GM21526 (cell line): ENCODE data around the gene PGAP1.

Experiments
- ATAC-seq: cut with Tn5 transposase; IDR thresholded peaks from one replicate; pipeline ENCODE4 v1.9.1; 2021; ENCODE audit warnings: moderate library complexity; ENCODE audit not compliant: unreplicated experiment, low FRiP score

PGAP1 gene, protein sequence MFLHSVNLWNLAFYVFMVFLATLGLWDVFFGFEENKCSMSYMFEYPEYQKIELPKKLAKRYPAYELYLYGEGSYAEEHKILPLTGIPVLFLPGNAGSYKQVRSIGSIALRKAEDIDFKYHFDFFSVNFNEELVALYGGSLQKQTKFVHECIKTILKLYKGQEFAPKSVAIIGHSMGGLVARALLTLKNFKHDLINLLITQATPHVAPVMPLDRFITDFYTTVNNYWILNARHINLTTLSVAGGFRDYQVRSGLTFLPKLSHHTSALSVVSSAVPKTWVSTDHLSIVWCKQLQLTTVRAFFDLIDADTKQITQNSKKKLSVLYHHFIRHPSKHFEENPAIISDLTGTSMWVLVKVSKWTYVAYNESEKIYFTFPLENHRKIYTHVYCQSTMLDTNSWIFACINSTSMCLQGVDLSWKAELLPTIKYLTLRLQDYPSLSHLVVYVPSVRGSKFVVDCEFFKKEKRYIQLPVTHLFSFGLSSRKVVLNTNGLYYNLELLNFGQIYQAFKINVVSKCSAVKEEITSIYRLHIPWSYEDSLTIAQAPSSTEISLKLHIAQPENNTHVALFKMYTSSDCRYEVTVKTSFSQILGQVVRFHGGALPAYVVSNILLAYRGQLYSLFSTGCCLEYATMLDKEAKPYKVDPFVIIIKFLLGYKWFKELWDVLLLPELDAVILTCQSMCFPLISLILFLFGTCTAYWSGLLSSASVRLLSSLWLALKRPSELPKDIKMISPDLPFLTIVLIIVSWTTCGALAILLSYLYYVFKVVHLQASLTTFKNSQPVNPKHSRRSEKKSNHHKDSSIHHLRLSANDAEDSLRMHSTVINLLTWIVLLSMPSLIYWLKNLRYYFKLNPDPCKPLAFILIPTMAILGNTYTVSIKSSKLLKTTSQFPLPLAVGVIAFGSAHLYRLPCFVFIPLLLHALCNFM

DNA sequence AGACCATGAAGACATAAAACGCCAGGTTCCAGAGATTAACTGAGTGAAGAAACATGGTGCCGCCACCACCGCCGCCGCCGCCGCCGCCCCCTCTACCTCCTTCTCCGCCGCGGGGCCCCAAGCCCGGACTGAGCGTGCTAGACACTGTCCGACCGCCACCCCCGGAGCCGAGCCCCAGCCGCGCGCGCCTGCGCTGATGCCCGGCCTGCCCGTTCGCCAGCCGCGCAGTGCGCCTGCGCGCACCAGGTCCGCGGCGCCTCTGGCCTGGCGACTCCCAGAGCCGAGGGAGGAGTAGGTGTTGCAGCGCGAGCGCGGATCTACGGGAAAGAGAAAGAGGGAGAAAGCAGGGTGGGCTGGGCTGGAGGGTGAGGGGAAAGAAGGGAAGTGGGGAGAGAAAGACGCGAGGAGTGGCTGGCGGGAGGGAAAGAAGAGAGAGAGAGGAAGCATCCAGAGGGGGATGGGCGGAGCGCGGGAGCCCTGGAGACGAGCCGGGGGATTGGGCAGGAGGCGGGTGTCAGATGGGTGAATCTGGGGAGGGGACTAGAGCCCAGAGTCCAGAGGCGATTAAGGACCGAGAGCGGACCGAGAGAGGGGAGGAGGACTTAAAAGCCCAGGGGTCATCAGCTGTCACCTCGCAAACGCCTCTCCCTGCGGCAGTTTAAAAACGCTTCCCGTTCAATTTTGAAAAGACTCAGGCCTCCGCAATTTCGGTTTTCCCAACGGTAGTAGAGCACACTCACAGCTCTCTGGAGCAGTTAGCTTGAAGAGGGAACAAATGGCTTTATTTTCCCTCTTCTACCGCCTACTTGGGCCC lies at the start of gene PGAP1:
Gene PGAP1 (minus strand): TSS at position 146 of the 814 bp plus-strand sequence. CDS start 91 bp downstream, at position 55.
- ATAC-seq = peak; percentile 81

- ATAC-seq = no peak
Observed at GRCh38 chr2:196974970-196975369, 48.5 kb upstream of the PGAP1 start.

DNA sequence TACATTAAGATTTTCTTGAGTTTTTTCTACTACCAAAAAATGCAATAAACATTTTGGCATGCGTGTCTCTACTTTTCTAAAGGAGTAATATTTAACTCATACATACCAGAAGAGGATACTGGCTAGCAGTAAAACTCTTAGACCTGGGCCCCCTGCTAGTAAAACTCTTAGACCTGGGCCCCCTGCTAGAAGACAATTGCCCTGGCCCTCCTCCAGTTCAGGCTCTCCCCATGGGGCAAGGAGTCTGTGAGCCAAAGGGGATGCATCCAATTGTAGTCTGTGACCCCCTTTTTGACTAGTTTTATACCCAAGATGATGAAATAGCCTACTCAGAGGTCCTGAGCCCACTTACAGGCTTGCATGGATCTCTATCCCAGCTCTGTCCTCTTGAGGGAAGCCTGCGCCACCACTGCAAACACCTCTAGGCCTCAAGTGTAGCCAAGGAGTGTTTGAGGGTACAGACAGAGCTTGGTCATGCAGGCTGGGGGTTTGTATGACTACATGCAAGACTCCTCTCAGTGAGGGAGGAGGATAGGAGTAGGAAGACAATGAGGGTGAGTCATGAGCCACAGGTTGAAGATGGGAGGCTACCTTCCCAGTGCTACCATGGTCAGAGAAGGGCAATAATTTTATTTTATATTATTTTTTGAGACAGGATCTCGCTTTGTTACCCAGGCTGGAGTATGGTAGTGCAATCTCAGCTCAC lies 45.2 kb upstream of the PGAP1 start:
- no peak for ATAC-seq

DNA sequence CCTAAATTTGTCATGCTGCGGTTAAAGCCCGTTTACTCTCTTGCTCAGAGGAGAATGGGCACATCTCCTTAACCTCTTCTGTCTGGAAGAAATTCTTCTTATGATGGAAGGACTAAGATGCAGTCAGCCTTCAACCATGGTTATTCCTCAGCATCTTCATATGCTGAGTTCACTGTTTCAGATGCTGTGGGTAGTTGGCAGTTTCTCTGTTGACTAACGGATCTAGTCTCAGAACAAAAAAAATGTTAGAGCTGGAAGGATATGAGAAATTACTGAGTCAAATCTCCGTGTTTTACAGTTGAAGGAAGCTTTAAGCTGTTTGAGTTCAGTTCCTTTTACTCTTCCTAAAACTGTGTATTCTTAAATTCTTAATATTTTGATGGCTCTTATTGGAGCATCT lies 43.6 kb upstream of the PGAP1 start:
- ATAC-seq = no peak

DNA sequence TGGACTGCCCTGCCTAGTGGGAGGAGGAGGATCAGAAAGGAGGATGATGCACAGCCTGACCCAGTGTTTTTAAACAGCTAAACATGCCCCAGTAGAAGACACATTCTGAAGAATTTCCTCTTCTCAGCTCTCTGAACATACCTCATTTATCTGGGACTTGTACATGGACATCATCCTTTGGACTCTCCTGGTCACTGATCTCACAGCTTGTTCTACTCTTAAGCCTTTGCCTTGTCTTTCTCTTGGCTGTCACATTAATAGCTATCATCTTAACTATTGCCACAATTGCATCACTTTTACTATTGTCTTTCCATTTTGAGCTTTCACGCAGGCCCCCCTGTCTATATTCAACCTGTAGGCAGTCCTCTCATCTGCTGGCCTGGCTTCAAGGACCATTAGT lies 42.0 kb upstream of the PGAP1 start:
- no peak for ATAC-seq

DNA sequence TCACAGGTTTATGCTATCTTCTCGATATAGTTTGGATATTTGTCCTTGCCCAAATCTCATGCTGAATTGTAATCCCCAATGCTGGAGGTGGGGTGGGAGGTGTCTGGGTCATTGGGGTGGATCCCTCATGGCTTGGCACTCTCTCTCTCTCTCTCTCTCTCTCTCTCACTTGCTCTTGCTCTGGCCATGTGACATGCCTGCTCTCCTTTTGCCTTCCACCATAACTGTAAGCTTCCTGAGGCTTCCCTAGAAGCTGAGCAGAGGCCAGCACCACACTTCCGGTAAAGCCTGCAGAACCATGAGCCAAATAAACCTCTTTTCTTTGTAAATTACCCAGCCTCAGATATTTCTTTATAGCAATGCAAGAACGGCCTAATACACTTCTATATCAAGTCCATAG lies 41.3 kb upstream of the PGAP1 start:
- ATAC-seq = no peak

- ATAC-seq = no peak
Observed at GRCh38 chr2:196967116-196967515, 40.6 kb upstream of the PGAP1 start.

- no peak for ATAC-seq
Observed at GRCh38 chr2:196966061-196966460, 39.6 kb upstream of the PGAP1 start.

DNA sequence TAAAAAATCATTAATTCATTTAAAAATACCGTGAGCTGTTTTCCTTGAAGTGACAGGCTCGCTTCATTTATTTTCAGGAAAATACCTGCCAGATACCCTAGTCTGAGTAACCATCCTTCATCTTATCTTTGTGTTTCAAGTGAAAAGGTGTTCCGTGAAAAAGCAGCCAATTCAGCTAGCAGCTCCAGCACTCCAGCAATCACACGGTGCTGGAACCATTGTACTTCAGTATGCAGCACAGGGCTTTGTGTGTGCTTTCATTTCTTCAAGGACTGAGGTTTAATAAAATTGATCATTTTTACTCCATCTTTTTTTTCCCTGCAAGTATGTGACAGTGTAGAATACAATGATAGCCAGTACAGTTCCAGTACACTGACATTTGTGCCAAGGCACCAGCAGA lies 39.1 kb upstream of the PGAP1 start:
- ATAC-seq = no peak

DNA sequence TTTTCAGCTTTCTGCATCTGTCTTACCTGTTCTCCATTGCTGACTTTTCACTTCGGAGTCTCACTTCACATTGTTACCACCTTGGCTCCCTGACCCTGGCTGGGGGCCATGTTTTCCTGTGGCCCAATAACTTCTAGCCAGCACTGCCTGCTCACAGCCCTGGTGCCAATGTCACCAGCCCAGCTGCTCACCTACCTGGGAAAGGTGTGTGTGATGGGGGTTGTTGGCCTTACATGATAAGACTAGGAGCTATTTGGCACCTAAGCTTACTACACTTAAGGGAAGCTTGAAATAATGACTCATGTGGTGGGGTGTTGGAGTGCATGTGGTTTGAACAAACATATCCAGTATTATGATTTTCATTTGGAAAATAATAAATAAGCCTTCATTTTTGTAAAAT lies 37.5 kb upstream of the PGAP1 start:
- ATAC-seq = no peak

DNA sequence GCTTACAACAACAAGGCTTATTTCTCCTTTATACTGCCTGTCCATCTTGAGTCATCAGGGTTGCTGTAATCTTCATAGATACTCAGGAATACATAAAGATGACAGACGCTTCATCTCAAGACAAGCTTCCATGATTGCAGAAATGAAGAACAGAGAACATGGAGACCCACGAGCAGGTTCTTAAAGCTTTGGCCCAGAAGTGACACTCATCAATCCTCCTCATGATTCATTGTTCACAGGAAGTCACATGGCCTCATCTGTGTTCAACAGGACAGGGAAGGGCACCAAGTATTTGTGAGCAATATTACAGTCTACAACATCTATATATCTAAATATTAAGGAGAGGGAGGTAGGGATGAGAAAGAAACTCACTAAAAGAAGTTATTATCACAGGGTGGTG lies 36.5 kb upstream of the PGAP1 start:
- no peak for ATAC-seq

DNA sequence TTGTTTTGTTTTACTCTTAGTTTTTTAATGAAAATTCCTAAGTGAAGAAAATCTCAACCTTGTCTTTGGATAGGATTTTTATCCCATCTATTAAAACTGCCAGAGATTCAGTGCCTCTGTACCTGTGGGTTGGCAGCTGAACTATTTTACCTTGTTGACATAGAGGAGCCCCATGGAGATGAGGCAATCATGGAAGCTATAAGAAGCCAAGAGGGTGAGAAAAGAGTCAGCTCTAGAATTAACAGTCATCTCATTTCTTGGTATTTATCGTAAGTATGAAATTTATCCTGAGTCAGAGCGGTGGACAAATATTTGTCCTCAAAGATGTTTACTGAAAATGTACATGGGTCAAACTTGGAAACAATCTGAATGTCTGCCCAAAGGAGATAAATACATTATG lies 35.8 kb upstream of the PGAP1 start:
- ATAC-seq = no peak

DNA sequence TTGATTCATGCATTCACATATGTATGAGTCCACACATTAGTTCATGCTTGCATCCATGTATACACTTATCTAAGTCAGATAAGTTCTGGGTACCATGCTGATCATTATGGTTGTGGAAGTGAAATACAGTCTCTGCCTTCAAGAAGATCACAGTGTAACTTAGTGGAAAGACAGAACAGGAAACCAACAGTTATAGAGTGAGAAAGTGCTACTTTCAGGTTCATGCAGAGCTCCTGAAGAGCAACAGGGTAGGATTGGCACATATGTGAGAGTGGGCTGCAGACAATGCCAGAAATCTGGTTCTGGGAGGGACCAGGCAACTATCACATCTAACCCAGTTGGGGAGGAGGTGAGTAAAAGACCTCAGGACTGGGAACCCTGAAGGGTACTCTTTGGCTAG lies 35.4 kb upstream of the PGAP1 start:
- ATAC-seq = peak; percentile 98

DNA sequence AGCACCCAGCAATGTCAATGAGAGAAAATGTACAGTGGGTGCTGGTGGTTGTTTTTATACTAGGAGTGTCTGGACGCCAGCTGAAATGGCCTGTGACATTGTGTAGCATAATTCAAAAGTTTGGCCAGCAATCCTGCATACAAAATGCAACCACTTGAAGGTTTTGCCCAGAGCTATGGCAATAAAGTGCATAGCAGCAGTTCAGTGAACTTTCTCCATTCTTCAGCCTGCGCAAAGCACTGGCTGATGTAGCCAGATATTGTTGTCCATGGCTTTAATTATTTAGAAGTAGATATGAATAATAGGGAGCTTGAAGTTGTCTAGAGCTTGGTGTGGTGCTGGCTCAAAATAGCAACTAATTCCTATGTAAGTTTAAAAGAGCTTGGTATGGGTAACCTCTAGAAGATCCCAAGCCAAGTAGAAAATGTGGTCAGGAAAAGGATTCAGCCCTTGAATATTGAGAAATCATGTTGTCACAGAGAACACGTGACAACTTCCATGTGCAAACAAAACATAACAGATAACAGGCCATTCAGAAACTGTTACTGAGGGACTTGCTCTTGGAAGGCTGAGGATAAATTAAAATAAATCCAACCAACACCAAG lies 33.3 kb upstream of the PGAP1 start:
- ATAC-seq = no peak

DNA sequence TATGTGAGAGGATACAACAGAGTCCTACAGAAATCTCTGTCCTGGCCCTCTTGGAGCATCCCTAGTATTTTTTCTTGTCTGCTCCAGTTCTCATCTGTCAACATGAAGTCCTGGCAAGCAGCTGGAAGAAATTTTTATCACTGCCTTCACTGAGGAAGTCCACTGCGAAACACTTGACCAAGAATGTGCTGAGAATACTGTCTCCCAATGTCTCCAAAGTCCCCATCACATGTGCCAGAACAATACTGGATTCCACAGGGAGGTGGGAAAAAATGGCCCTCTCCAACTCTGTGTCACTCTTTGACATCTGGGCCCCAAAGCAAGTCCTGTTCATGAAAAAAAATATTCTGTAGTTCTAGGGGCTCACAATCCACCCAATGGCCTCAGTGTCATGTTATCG lies 32.8 kb upstream of the PGAP1 start:
- ATAC-seq = no peak

DNA sequence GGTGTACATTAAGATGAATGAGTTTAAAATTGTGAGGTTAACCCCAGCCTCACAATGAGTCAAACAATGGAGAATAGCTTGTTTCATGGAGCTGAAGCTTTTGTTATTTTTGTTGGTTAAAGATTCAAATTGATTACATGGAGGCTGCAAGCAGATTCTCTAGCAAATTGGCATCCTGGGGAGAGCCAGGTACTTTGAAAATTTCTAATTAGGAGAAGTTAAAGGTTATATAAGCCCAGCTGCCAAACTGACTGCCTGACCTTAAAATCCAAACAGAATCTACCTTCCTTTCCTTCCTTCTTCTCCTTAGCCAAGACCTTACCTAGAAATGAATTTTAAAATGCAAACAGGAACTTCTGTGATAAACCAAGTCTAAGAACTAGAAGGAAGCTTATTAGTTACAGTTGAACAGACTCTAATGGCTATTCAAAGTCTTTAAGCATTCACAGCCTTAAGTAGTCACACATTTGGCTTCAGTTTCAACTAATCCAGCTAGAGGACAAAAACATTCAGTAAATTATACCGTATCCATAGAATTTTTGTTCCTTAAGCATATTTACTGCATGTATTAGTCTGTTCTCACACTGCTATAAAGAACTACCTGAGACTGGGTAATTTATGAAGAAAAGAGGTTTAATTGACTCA lies 31.5 kb upstream of the PGAP1 start:
- no peak for ATAC-seq

GRCh38 chr2:196957442-196957841 lies 30.9 kb upstream of the PGAP1 start:
- no peak for ATAC-seq

DNA sequence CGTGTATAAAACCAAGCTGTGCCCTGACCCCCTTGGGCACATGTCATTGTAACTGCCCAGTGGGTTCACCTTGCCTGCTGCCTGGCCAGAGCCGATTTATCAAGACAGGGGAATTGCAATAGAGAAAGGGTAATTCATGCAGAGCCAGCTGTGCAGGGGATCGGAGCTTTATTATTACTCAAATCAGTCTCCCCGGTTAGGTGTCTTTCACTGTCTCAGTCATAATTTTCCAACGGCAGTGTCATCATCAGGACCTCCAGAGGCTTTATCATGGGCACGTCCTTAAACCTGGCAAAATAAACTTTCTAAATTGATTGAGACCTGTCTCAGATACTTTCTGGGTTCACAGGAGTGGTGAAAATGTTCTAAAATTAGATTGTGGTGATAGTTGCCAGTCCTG lies 29.6 kb upstream of the PGAP1 start:
- ATAC-seq = no peak

DNA sequence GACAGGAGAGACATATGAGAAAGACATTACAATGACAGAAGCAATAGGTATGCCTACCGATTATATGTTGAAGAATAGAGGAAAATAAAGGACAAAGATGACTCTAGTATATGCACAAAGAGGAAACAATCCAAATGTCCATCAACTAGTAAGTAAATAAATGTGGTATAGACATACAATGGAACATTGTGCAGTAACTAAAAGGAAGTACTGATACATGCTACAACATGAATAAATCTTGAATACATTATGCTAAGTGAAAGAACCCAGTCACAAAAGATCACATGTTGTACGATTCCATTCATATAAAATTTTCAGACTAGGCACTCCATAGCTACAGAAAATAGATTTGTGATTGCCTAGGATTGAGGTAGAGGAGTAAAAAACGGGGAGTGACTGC lies 28.5 kb upstream of the PGAP1 start:
- no peak for ATAC-seq
